ENCODE results near the gene NLRX1. TPM values are rescaled to one million over a fixed set of nuclear protein-coding genes. Genes with fewer than 3 reads are reported as not detected.
"Not testable (repeated sequence)": the region's sequence is repeated elsewhere in the genome, so short reads cannot be mapped to it uniquely, and the experiment has no call there.

Gene NLRX1
- total RNA-seq, 2 donors from 2014 or later, result 9.3 to 30.7 TPM

DNA sequence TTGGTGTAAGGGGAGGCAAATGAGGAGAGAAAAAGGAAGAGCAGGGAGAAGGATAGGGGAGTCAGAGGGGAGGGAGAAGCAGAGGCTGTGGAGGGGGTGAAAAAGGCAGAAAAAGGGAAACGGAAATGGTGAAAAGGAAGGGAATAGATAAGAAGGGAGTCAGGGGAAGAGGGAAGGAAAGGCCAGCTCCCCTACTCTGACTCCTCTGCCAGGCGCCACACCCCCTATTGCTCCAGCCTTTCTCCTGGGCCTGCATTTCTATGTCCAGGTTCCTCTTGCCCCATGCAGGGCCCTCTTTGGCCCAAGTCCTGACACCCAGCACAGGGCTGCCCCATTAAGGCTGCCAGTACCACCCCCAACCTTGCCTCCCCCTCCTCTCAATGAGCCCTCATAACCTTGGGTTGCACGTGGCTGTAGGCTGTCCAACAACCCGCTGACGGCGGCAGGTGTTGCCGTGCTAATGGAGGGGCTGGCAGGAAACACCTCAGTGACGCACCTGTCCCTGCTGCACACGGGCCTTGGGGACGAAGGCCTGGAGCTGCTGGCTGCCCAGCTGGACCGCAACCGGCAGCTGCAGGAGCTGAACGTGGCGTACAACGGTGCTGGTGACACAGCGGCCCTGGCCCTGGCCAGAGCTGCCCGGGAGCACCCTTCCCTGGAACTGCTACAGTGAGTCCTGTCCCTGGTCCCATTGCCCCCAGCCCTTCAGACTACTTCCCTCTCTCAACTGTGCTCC lies 13.3 kb downstream of the NLRX1 start:
- intact Hi-C loops (cut with DNase I), result no loop called here
- Histone ChIP-seq H3K36me3 (replicated peaks in 1 of 2; ENCODE audit: insufficient read depth in 1 of 2, low read depth in 2 of 2) (peaks cover 0 to 6% of the 10 kb centered on the region in 2 donors), H3K4me1 (peaks cover 14% of the 10 kb centered on the region), H3K9me3 (no peaks in the 10 kb centered on the region), H3K27me3 (no peaks in the 10 kb centered on the region), H3K27ac (no peak overlapping the region), H3K4me3 (no peak overlapping the region)
- TF ChIP-seq, protein P1, sequence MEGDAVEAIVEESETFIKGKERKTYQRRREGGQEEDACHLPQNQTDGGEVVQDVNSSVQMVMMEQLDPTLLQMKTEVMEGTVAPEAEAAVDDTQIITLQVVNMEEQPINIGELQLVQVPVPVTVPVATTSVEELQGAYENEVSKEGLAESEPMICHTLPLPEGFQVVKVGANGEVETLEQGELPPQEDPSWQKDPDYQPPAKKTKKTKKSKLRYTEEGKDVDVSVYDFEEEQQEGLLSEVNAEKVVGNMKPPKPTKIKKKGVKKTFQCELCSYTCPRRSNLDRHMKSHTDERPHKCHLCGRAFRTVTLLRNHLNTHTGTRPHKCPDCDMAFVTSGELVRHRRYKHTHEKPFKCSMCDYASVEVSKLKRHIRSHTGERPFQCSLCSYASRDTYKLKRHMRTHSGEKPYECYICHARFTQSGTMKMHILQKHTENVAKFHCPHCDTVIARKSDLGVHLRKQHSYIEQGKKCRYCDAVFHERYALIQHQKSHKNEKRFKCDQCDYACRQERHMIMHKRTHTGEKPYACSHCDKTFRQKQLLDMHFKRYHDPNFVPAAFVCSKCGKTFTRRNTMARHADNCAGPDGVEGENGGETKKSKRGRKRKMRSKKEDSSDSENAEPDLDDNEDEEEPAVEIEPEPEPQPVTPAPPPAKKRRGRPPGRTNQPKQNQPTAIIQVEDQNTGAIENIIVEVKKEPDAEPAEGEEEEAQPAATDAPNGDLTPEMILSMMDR (IDR thresholded peaks at IDR 0.05), result no peak
- no peak for TF ChIP-seq POLR2A (IDR thresholded peaks at IDR 0.05)
- WGBS, 2 donors, result 84 to 86% methylated on average over 9 to 17 of the region's 17 CpGs
- DNase-seq (no peak), ATAC-seq (no peak)

DNA sequence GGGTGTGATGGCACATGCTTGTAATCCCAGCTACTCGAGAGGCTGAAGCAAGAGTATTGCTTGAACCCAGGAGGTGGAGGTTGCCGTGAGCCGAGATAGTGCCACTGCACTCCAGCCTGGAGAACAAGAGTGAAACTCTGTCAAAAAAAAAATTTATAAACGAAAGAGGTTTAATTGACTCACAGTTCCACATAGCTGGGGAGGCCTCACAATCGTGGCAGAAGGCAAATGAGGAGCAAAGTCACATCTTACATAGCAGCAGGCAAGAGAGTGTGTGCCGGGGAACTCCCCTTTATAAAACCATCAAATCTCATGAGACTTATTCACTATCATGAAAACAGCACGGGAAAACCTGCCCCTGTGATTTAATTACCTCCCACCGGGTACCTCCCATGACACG lies 15.9 kb downstream of the NLRX1 start:
- DNase-seq; H3K9me3 ChIP-seq; ATAC-seq; intact Hi-C loops (cut with DNase I); H3K27ac ChIP-seq; H3K4me3 ChIP-seq; H3K36me3 ChIP-seq (replicated peaks in 1 of 2; ENCODE audit: insufficient read depth in 1 of 2, low read depth in 2 of 2); H3K27me3 ChIP-seq: not testable (repeated sequence)
- 85% methylated on average over 9 of the region's 9 CpGs for WGBS, 2 donors
- H3K4me1 ChIP-seq, result peaks cover 14% of the 10 kb centered on the region

DNA sequence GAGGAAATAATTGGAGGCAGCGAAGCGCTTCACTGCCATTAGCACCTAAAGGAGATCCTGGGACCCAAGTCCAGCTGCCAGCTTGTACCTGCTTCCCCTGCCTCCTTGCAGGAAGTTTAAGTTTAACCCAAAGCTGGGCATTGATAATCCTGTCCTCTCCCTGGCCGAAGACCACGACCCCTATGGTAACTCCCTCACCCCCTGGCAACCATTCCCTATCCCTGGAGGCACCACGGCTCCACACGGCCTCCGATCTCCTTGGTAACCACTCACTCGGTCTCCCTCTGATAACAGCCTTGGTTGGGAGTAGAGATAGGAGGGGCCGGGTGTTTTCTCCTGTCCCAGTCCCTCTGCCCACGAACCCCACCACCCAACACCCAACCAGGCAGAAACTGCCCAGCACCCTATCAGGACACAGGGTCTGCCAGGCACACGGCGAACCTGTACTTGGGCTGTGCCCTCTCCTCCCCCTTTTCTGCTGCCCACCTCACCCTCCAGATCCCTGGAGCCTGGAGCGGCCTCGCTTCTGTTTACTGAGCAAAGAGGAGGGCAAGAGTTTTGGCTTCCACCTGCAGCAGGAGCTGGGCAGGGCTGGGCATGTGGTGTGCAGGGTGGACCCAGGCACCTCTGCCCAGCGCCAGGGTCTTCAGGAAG lies 17.6 kb downstream of the NLRX1 start:
- no peak overlapping the region for H3K27ac ChIP-seq
- H3K27me3 ChIP-seq, result no peaks in the 10 kb centered on the region
- TF ChIP-seq POLR2A (IDR thresholded peaks at IDR 0.05), result no peak
- TF ChIP-seq, protein P1 (IDR thresholded peaks at IDR 0.05), result no peak
- ATAC-seq (no peak), DNase-seq (no peak)
- H3K4me3 ChIP-seq, result no peak overlapping the region
- 30 to 36% methylated on average over 11 to 15 of the region's 15 CpGs for WGBS, 2 donors
- H3K9me3 ChIP-seq, result no peaks in the 10 kb centered on the region
- peaks cover 0 to 2% of the 10 kb centered on the region in 2 donors for H3K36me3 ChIP-seq (replicated peaks in 1 of 2; ENCODE audit: insufficient read depth in 1 of 2, low read depth in 2 of 2)
- intact Hi-C loops (cut with DNase I), result no loop called here
- H3K4me1 ChIP-seq, result peaks cover 14% of the 10 kb centered on the region

DNA sequence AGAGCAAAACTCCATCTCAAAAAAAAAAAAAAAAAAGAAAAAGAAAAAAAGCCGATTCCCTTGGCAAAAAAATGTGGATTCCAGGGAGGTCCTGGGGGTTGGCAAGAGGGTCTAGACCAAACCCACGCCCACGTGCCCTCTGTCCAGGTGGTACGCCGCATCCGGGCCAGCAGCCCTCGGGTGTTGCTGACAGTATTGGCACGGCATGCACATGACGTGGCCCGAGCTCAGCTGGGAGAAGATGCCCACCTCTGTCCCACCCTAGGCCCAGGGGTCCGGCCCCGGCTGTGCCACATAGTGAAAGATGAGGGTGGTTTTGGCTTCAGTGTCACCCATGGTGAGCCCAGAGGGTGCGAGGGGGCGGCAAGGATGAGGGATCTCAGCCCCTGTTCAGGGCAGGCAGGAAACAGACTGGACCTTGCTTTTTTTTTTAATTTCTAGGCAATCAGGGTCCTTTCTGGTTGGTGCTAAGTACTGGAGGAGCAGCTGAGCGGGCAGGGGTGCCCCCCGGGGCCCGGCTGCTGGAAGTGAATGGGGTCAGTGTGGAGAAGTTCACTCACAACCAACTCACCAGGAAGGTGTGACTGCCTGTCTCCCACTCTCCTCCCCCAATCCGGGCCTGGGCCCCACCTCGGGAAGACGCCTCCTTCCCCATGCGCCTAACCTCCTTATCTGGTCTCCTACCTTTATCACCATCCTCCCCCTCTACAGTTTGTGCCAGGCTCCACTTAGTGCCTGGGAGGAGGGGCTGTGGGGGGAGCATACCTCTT lies 18.8 kb downstream of the NLRX1 start:
- ATAC-seq (no peak), DNase-seq (no peak)
- intact Hi-C loops (cut with DNase I), result no loop called here
- Histone ChIP-seq H3K27ac (no peak overlapping the region), H3K27me3 (no peaks in the 10 kb centered on the region), H3K4me3 (no peak overlapping the region), H3K4me1 (peaks cover 14% of the 10 kb centered on the region), H3K36me3 (replicated peaks in 1 of 2; ENCODE audit: insufficient read depth in 1 of 2, low read depth in 2 of 2) (peaks cover 0 to 1% of the 10 kb centered on the region in 2 donors), H3K9me3 (no peaks in the 10 kb centered on the region)
- TF ChIP-seq POLR2A (IDR thresholded peaks at IDR 0.05), result no peak
- TF ChIP-seq, protein P1 (IDR thresholded peaks at IDR 0.05), result no peak
- 71 to 73% methylated on average over 14 to 21 of the region's 21 CpGs for WGBS, 2 donors

DNA sequence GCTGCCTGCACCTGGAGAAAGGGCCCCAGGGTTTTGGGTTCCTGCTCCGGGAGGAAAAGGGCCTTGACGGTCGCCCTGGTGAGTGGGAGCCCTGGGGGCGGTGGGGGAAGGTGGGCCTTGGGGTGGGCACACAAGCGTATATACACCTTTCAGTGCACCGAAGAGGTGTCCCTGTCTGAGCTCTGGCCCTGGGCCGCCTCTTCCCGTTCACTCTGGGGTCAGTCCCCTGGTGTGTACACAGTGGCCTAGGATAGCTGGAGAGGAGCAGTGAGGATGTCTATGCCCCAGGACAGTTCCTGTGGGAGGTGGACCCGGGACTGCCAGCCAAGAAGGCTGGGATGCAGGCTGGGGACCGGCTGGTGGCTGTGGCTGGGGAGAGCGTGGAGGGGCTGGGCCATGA lies 19.5 kb downstream of the NLRX1 start:
- Histone ChIP-seq H3K36me3 (replicated peaks in 1 of 2; ENCODE audit: insufficient read depth in 1 of 2, low read depth in 2 of 2) (no peaks in the 10 kb centered on the region), H3K27me3 (no peaks in the 10 kb centered on the region), H3K9me3 (no peaks in the 10 kb centered on the region), H3K27ac (no peak overlapping the region), H3K4me3 (no peak overlapping the region), H3K4me1 (peaks cover 14% of the 10 kb centered on the region)
- DNase-seq, result no peak
- intact Hi-C loops (cut with DNase I), result no loop called here
- no peak for TF ChIP-seq POLR2A (IDR thresholded peaks at IDR 0.05)
- TF ChIP-seq, protein P1 (IDR thresholded peaks at IDR 0.05), result no peak
- no peak for ATAC-seq
- WGBS, 2 donors, result 85 to 100% methylated on average over 1 to 10 of the region's 11 CpGs

Data from body of pancreas (tissue), 4 donors.